ENCODE data around the gene GUCY2D. TPM values are rescaled to one million over a fixed set of nuclear protein-coding genes. Genes with fewer than 3 reads are reported as not detected.

Gene GUCY2D
- polyA plus RNA-seq, 3 donors = 0.03 to 0.35 (median 0.28) TPM

DNA sequence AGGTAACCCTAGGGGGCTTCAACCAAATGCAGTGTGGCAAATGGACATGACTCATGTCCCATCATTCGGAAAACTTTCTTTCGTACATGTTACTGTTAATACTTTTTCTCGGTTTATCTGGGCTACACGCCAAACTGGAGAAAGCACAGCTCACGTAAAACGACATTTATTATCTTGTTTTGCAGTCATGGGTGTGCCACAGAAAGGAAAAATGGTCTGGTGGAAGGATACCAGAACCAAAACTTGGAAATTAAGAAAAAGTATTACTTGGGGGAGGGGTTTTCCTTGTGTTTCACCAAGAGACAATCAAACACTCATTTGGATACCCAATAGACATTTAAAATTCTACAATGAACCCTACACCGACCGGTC lies 60.0 kb downstream of the GUCY2D start:
- no peak for DNase-seq (ENCODE audit: low read depth in 3 of 3, low spot score in 2 of 3)

DNA sequence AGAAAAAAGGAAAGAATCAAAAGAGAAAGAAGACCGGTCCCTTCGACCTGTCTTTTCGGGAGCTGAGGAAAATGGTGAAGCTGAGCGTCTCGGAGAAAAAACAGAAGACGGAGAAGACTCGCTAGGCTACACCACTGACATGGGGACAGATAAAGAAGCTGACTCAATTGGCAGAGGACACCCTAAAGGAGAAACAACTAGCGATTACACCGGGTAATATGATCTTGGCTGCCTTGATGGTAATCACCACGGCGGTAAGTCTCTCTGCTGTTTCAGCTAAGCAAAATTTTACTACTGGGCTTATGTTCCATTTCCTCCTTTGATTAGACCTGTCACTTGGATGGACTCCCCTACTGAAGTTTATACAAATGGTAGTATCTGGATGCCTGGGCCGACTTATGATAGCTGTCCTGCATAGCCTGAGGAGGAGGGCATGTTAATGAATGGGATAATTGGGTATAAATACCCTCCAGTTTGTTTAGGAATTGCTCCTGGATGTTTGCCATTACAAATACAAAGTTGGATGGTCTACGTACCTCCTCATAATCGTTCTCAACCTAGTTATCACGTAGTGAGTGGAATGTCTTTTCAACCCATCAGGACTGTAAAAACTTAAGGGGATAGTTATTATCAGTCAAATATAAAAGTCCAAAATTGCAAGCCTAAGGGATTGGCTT lies 60.5 kb downstream of the GUCY2D start:
- DNase-seq (ENCODE audit: low read depth in 3 of 3, low spot score in 2 of 3) = no peak

DNA sequence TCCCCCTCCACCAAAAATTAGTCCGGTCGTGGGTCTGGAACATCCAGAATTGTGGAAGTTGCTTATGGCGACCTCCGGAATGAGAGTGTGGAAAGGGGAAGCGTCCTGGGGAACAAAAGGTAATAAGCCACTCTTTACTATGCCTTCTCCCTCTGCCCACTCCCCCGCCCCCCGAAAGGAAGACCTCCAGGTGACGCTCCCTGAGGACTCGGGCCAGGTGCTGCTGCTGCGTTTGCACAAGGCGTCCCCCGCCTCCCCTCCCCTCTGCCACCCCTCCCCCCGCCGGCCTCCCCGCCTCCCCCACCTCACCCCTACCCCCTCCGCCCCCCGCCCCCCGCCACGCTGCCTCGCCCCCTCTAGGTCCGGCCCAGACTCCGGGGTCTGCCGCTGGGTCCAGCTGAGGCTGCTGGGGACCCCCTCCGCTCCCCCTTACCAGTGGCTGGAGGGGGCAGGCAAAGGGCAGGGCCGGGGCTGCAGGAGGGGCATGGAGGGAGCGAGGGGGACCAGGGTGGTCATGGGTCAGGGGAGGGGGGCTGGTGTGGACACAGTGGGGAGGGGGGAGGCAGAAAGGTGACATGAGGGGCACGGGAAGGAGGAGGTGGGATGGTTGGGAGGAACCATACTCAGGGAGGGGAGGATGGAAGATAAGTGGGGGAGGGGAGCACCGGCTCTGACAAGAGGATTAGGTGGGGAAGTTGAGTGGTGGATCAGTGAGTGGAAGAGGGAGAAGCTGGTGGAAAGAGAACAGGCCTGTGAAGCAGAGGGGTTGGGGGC lies 61.5 kb downstream of the GUCY2D start:
- DNase-seq (ENCODE audit: low read depth in 3 of 3, low spot score in 2 of 3) = no peak

DNA sequence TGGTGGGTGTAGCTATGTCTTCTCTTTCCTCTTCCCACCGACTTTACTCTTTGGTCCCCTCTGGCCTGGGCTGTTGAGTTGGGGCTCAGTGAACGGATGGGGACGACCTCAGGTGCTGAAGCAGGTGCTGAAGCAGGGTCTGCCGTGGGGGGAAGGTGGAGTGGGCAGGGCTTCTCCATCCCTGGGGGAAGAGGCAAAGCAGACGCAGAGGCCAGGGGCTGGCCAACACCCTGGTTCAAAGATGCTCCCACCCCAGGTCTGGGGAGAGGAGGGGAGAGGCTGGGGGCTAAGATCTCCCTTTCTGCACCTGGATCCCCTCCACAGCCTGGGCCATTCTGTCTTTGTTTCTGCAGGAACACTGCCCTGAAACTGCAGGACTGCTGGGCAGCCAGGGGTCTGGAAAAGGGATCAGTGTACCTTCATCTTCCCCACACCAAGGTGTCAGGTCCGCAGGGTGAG lies 62.2 kb downstream of the GUCY2D start:
- no peak for DNase-seq (ENCODE audit: low read depth in 3 of 3, low spot score in 2 of 3)

DNA sequence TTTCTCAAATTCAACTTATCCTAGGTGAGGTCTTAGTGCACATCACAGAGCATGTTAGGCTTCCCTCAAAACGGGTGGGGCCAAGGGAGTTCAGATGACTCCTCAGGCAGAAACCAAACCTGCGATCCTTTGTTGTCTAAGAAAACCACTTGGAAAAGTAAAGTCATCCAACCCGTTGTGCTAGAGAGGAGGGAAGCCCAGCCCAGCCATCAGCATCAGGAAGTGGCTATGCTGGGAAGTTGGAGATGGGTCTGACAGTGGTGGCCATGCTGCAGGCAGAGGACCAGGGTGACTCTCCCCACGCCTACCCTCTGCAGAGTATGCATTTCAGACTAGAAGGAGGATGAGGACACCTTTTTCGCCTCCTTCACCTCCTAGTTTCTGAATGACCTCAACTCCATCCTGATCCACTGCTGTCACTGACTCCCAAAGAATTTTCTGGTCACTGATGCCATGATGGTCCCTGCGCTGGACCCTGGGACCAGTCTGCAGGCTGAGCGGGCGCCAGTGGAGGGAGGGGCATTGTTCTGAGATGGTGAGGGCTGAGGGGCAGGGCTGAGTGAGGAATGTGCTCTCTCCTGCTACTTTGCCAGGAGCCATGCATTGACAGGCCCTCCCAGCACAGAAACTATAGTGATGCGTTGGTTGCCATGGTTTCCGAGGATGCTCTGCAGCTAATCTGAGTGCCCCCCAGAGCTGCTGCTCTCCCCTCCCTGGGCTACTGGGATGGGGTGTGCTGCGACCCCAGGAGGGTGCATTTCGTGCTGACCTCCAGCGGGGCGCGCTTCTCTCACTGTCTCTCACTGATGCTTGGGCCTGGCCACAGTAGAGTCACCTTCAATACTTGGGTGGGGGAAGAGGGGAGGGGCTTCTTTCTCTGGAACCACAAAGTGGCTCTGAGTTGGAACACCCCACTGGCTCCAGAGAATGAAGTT lies 64.7 kb downstream of the GUCY2D start:
- DNase-seq (ENCODE audit: low read depth in 3 of 3, low spot score in 2 of 3) = no peak

DNA sequence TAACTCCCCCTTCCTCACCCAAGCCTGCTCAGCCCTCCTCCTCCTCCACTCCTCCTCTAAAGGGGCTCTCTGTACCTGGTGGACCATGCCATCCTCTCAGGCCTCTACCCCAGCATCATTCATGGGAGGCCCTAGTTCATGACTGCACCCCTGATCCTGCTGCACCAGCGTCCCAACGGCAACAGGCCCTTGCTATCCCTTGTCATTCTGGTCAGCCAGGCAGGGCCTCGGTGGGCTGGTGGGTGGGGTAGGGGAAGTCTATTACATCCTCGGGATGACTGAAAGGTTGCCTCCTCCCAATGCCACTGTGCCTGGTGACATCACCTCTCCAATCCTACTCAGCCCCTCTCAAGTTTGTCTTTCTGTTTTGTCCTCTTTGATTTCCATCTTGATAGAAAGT lies 65.4 kb downstream of the GUCY2D start:
- DNase-seq (ENCODE audit: low read depth in 3 of 3, low spot score in 2 of 3) = no peak

DNA sequence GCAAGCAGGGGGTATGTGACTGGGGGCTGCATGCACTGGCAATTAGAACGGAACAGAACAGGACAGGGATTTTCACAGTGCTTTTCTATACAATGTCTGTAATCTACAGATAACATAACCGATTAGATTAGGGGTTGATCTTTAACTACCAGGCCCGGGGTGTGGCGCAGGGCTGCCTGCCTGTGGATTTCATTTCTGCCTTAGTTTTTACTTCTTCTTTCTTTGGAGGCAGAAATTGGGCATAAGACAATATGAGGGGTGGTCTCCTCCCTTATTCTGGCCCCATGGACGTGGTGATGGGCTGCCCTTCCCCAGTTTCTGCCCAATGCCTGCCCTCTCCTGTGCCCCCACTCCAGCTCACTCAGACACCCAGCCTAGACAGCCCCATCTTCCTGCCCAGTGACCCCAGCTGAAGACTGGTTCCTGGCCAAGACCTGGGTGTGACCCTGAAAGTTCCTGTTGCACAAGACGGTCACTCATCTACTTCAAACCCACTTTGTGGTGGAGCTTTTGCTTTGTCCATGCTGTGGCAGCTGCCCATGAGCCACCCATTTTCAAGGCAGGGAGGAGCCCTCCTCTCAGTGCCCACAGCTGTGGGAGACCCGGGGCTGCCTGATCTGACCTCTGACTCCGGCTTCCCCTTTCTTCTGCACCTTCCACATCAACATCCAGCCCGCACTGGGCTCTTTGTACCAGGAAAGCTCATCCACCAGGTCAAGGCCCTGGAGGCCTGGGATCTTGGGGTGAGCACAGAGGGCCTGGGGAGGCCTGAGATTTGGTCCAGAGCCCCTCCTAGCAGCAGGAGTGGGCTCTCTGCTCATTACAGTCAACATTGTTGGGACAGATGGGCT lies 66.5 kb downstream of the GUCY2D start:
- DNase-seq (ENCODE audit: low read depth in 3 of 3, low spot score in 2 of 3) = no peak

DNA sequence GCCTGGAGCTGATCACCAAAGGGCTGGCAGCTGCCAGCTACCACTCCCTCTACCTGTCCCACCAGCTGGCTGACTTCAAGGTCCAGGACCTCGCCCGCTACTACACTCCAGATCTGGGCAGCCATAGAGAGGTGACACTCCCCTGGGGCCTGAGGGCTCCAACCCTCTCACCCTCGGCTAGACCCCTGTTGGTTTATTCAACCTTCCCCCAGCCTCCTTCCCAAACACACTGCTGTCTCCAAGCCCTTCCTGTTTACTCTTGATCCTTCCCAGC lies 67.1 kb downstream of the GUCY2D start:
- DNase-seq (ENCODE audit: low read depth in 3 of 3, low spot score in 2 of 3) = no peak

Other genes with a start within 250 kb of the GUCY2D start
- 10 to 100 TPM; 15.3 to 18.3 (median 17.9) TPM for gene KDM6B, start 168.4 kb upstream of the GUCY2D start, polyA plus RNA-seq (ENCODE audit: insufficient read length in 3 of 3)
- gene TMEM88, start 147.5 kb upstream of the GUCY2D start, polyA plus RNA-seq (ENCODE audit: insufficient read length in 3 of 3) = 10 to 100 TPM; 19.1 to 27.1 (median 23.0) TPM
- gene NAA38, start 145.1 kb upstream of the GUCY2D start, polyA plus RNA-seq (ENCODE audit: insufficient read length in 3 of 3) = 10 to 100 TPM; 61.0 to 85.9 (median 73.0) TPM
- gene CYB5D1, start 144.6 kb upstream of the GUCY2D start, polyA plus RNA-seq (ENCODE audit: insufficient read length in 3 of 3) = 10 to 100 TPM; 23.1 to 24.3 (median 23.8) TPM
- gene CHD3, start 113.8 kb upstream of the GUCY2D start, polyA plus RNA-seq (ENCODE audit: insufficient read length in 3 of 3) = 100 to 1,000 TPM; 139 to 161 (median 150) TPM
- gene RNF227, start 86.3 kb upstream of the GUCY2D start, polyA plus RNA-seq (ENCODE audit: insufficient read length in 3 of 3) = 1 to 10 TPM; 3.4 to 5.0 (median 4.3) TPM
- gene KCNAB3, start 72.8 kb upstream of the GUCY2D start, polyA plus RNA-seq (ENCODE audit: insufficient read length in 3 of 3) = 10 to 100 TPM in 1 of 3 donors, 1 to 10 TPM in 2; 5.9 to 10.2 (median 9.2) TPM
- 100 to 1,000 TPM; 131 to 171 (median 162) TPM for gene TRAPPC1, start 70.7 kb upstream of the GUCY2D start, polyA plus RNA-seq (ENCODE audit: insufficient read length in 3 of 3)
- 10 to 100 TPM; 48.1 to 49.6 (median 48.6) TPM for gene CNTROB, start 70.4 kb upstream of the GUCY2D start, polyA plus RNA-seq (ENCODE audit: insufficient read length in 3 of 3)
- 1 to 10 TPM in 2 of 3 donors, under 1 TPM in 1; 0.62 to 1.2 (median 1.1) TPM for gene ALOX15B, start 36.4 kb downstream of the GUCY2D start, polyA plus RNA-seq (ENCODE audit: insufficient read length in 3 of 3)
- under 1 TPM; 0.54 to 0.91 (median 0.68) TPM for gene ALOX12B, start 85.1 kb downstream of the GUCY2D start, polyA plus RNA-seq (ENCODE audit: insufficient read length in 3 of 3)
- gene ALOXE3, start 115.9 kb downstream of the GUCY2D start, polyA plus RNA-seq (ENCODE audit: insufficient read length in 3 of 3) = not detected
- not detected for gene HES7, start 121.5 kb downstream of the GUCY2D start, polyA plus RNA-seq (ENCODE audit: insufficient read length in 3 of 3)
- 10 to 100 TPM; 14.5 to 21.8 (median 21.2) TPM for gene PER1, start 149.8 kb downstream of the GUCY2D start, polyA plus RNA-seq (ENCODE audit: insufficient read length in 3 of 3)
- 100 to 1,000 TPM in 2 of 3 donors, 10 to 100 TPM in 1; 98.7 to 114 (median 102) TPM for gene VAMP2, start 160.3 kb downstream of the GUCY2D start, polyA plus RNA-seq (ENCODE audit: insufficient read length in 3 of 3)
- gene TMEM107, start 173.8 kb downstream of the GUCY2D start, polyA plus RNA-seq (ENCODE audit: insufficient read length in 3 of 3) = 10 to 100 TPM; 22.4 to 25.9 (median 23.5) TPM
- gene BORCS6, start 187.6 kb downstream of the GUCY2D start, polyA plus RNA-seq (ENCODE audit: insufficient read length in 3 of 3) = 1 to 10 TPM; 3.0 to 4.3 (median 3.7) TPM
- 10 to 100 TPM; 28.6 to 36.7 (median 33.0) TPM for gene AURKB, start 208.0 kb downstream of the GUCY2D start, polyA plus RNA-seq (ENCODE audit: insufficient read length in 3 of 3)
- gene CTC1, start 245.4 kb downstream of the GUCY2D start, polyA plus RNA-seq (ENCODE audit: insufficient read length in 3 of 3) = 10 to 100 TPM; 18.9 to 24.9 (median 22.7) TPM
- 10 to 100 TPM; 35.3 to 43.0 (median 38.9) TPM for gene PFAS, start 246.7 kb downstream of the GUCY2D start, polyA plus RNA-seq (ENCODE audit: insufficient read length in 3 of 3)

Data from right renal cortex interstitium (tissue), 3 donors.